SU-DHL-6 (cell line): Measurements from ENCODE around the gene IDNK.

Experiments
- EZH2phosphoT487 ChIP-seq: fragments of 200-600 bp; sonication (generic), shearing (Covaris generic); conservative IDR thresholded peaks from 2 replicates; pipeline ENCODE4 v1.6.1; 2018; ENCODE audit warnings: mild to moderate bottlenecking, antibody characterized with exemption, low read length, moderate library complexity, mixed read lengths
- TF ChIP-seq, protein P1 (sequence below): fragments of 200-600 bp; sonication (generic); IDR thresholded peaks from one replicate; pipeline ENCODE4 v1.5.1; 2017; ENCODE audit warnings: antibody characterized with exemption, mild to moderate bottlenecking, low read length, moderate library complexity; ENCODE audit not compliant: insufficient read depth, poor library complexity, severe bottlenecking

GRCh38 chr9:83688921-83689320, 66.0 kb downstream of the IDNK start:
- TF ChIP-seq, protein P1, sequence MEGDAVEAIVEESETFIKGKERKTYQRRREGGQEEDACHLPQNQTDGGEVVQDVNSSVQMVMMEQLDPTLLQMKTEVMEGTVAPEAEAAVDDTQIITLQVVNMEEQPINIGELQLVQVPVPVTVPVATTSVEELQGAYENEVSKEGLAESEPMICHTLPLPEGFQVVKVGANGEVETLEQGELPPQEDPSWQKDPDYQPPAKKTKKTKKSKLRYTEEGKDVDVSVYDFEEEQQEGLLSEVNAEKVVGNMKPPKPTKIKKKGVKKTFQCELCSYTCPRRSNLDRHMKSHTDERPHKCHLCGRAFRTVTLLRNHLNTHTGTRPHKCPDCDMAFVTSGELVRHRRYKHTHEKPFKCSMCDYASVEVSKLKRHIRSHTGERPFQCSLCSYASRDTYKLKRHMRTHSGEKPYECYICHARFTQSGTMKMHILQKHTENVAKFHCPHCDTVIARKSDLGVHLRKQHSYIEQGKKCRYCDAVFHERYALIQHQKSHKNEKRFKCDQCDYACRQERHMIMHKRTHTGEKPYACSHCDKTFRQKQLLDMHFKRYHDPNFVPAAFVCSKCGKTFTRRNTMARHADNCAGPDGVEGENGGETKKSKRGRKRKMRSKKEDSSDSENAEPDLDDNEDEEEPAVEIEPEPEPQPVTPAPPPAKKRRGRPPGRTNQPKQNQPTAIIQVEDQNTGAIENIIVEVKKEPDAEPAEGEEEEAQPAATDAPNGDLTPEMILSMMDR = no peak
- no peak for TF ChIP-seq EZH2phosphoT487
